Activated naive CD4-positive, alpha-beta T cell treated with anti-CD3 and anti-CD28 coated beads for 36 hours (primary cell): Measurements from ENCODE around the gene GRIK2. TPM values are rescaled to one million over a fixed set of nuclear protein-coding genes. Genes with fewer than 3 reads are reported as not detected.

ENCODE experiments used
- CTCF ChIA-PET: fragments of 350-600 bp; sonication (Branson Sonifier 250); formaldehyde crosslinking; loops from one replicate; lab custom pipeline; 2021; ENCODE audit warnings: antibody characterized with exemption; lab: Charles Lee
- DNase-seq: peaks from one replicate; pipeline ENCODE4 v3.0.0-alpha.2; 2020
- H3K27ac Mint-ChIP-seq: one replicate; pipeline ENCODE4 v1.8.0; 2021; ENCODE audit warnings: mild to moderate bottlenecking, mixed read lengths
- H3K27me3 Mint-ChIP-seq: one replicate; pipeline ENCODE4 v1.8.0; 2021; ENCODE audit warnings: low read depth, mixed read lengths
- H3K36me3 Mint-ChIP-seq: one replicate; pipeline ENCODE4 v1.8.0; 2021; ENCODE audit warnings: low read depth, mixed read lengths
- H3K4me1 Mint-ChIP-seq: one replicate; pipeline ENCODE4 v1.8.0; 2021; ENCODE audit warnings: low read depth, mixed read lengths
- H3K4me3 Mint-ChIP-seq: one replicate; pipeline ENCODE4 v1.8.0; 2021; ENCODE audit warnings: mild to moderate bottlenecking, moderate library complexity, mixed read lengths
- H3K9me3 Mint-ChIP-seq: one replicate; pipeline ENCODE4 v1.8.0; 2021; ENCODE audit warnings: mixed read lengths
- intact Hi-C: fragments of 100-400 bp; cut with micrococcal nuclease; formaldehyde crosslinking; loops from one replicate; pipeline ENCODE4 v1.15.1; 2023
- total RNA-seq, 2 experiments: library from RNA; stranded (reverse); gene quantifications; one replicate each; pipeline ENCODE4 v1.2.3, GENCODE V29; 2021

The GRIK2 gene
- total RNA-seq, 2 experiments from 2014 or later = not detected

DNA sequence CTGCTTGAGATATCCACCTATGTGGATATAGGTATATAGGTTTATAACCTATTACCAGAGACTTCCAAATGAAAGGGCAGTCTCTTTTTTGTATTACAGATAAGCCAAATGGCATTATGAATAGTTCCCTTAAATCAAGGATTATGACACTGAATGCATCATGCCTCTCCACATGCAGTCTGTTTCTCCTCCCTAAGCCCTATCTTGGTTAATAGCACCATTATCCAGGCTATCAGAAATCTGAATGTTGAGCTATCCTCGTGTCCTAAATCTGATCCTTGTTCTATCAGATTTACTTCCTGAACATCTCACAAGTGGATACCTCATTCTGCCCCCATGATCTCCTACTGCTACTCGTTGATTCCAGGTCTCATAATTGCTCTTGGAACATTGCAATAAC lies 138.0 kb downstream of the GRIK2 start:
- no peak for DNase-seq
- H3K4me1 Mint-ChIP-seq = no peaks in the 10 kb centered on the region
- no peaks in the 10 kb centered on the region for H3K9me3 Mint-ChIP-seq
- intact Hi-C loops = no loop called here
- H3K27me3 Mint-ChIP-seq = no peaks in the 10 kb centered on the region
- H3K36me3 Mint-ChIP-seq = no peaks in the 10 kb centered on the region
- CTCF ChIA-PET = no interaction called here
- H3K4me3 Mint-ChIP-seq = no peak overlapping the region
- H3K27ac Mint-ChIP-seq = no peak overlapping the region

DNA sequence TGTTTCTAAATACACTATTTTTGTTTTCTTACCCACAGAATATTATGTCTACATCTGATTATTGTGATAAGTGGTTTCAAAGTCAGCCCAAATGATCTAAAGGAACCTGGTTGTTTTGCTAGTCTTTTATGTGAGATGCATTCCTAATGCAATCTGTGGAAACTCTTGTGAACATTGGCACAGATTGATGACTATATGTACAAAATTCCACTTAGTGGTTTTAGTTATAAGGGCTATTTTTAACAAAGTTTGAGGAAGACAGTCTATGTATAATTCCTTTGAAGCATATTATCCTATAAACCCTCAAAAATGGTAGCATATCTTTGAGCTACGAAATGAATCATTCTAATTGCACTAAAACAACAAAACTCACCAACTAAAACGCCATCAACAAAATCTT lies 140.9 kb downstream of the GRIK2 start:
- intact Hi-C loops = no loop called here
- no peak for DNase-seq
- Mint-ChIP-seq H3K27ac (no peak overlapping the region), H3K9me3 (no peaks in the 10 kb centered on the region), H3K4me3 (no peak overlapping the region), H3K4me1 (no peaks in the 10 kb centered on the region), H3K27me3 (no peaks in the 10 kb centered on the region), H3K36me3 (no peaks in the 10 kb centered on the region)
- CTCF ChIA-PET = no interaction called here

- Mint-ChIP-seq H3K4me1 (no peaks in the 10 kb centered on the region), H3K4me3 (no peak overlapping the region), H3K9me3 (no peaks in the 10 kb centered on the region), H3K27me3 (no peaks in the 10 kb centered on the region), H3K36me3 (no peaks in the 10 kb centered on the region), H3K27ac (no peak overlapping the region)
- CTCF ChIA-PET = no interaction called here
- DNase-seq = no peak
- intact Hi-C loops = no loop called here
These were observed 141.3 kb downstream of the GRIK2 start for GRCh38 chr6:101534821-101535220.

GRCh38 chr6:101537753-101538316 lies 144.3 kb downstream of the GRIK2 start:
- CTCF ChIA-PET = no interaction called here
- DNase-seq = no peak
- H3K4me3 Mint-ChIP-seq = no peak overlapping the region
- H3K27ac Mint-ChIP-seq = no peak overlapping the region
- no peaks in the 10 kb centered on the region for H3K36me3 Mint-ChIP-seq
- H3K27me3 Mint-ChIP-seq = no peaks in the 10 kb centered on the region
- intact Hi-C loops = no loop called here
- H3K4me1 Mint-ChIP-seq = no peaks in the 10 kb centered on the region
- H3K9me3 Mint-ChIP-seq = no peaks in the 10 kb centered on the region

- intact Hi-C loops = no loop called here
- DNase-seq = no peak
- Mint-ChIP-seq H3K27me3 (no peaks in the 10 kb centered on the region), H3K36me3 (no peaks in the 10 kb centered on the region), H3K9me3 (no peaks in the 10 kb centered on the region), H3K4me3 (no peak overlapping the region), H3K4me1 (no peaks in the 10 kb centered on the region), H3K27ac (no peak overlapping the region)
- CTCF ChIA-PET = no interaction called here
These were observed 146.2 kb downstream of the GRIK2 start for GRCh38 chr6:101539510-101540245.

GRCh38 chr6:101541894-101542293 lies 148.4 kb downstream of the GRIK2 start:
- CTCF ChIA-PET = no interaction called here
- no peaks in the 10 kb centered on the region for H3K36me3 Mint-ChIP-seq
- intact Hi-C loops = no loop called here

GRCh38 chr6:101543796-101544195 lies 150.3 kb downstream of the GRIK2 start:
- Mint-ChIP-seq H3K36me3 (no peaks in the 10 kb centered on the region), H3K27ac (no peak overlapping the region), H3K4me3 (no peak overlapping the region), H3K9me3 (peaks cover 1% of the 10 kb centered on the region), H3K27me3 (no peaks in the 10 kb centered on the region), H3K4me1 (no peaks in the 10 kb centered on the region)
- intact Hi-C loops = no loop called here
- DNase-seq = no peak
- CTCF ChIA-PET = no interaction called here

More at GRCh38 chr6:101541894-101542293, 148.4 kb downstream of the GRIK2 start:
- Mint-ChIP-seq H3K27ac (no peak overlapping the region), H3K4me1 (no peaks in the 10 kb centered on the region), H3K27me3 (no peaks in the 10 kb centered on the region), H3K4me3 (no peak overlapping the region), H3K9me3 (no peaks in the 10 kb centered on the region)
- DNase-seq = no peak

GRCh38 chr6:101544286-101544685 lies 150.8 kb downstream of the GRIK2 start:
- no peaks in the 10 kb centered on the region for H3K4me1 Mint-ChIP-seq
- no peaks in the 10 kb centered on the region for H3K36me3 Mint-ChIP-seq
- no peaks in the 10 kb centered on the region for H3K27me3 Mint-ChIP-seq
- H3K27ac Mint-ChIP-seq = no peak overlapping the region
- H3K4me3 Mint-ChIP-seq = no peak overlapping the region
- intact Hi-C loops = no loop called here
- peaks cover 6% of the 10 kb centered on the region for H3K9me3 Mint-ChIP-seq
- CTCF ChIA-PET = no interaction called here
- DNase-seq = no peak

GRCh38 chr6:101545191-101545590 lies 151.7 kb downstream of the GRIK2 start:
- no peak for DNase-seq
- CTCF ChIA-PET = no interaction called here
- peaks cover 6% of the 10 kb centered on the region for H3K9me3 Mint-ChIP-seq
- intact Hi-C loops = no loop called here
- no peaks in the 10 kb centered on the region for H3K27me3 Mint-ChIP-seq
- no peaks in the 10 kb centered on the region for H3K36me3 Mint-ChIP-seq
- H3K27ac Mint-ChIP-seq = no peak overlapping the region
- no peaks in the 10 kb centered on the region for H3K4me1 Mint-ChIP-seq
- no peak overlapping the region for H3K4me3 Mint-ChIP-seq

- DNase-seq = no peak
- Mint-ChIP-seq H3K9me3 (peaks cover 6% of the 10 kb centered on the region), H3K4me1 (no peaks in the 10 kb centered on the region), H3K36me3 (no peaks in the 10 kb centered on the region), H3K27me3 (no peaks in the 10 kb centered on the region), H3K4me3 (no peak overlapping the region), H3K27ac (no peak overlapping the region)
- intact Hi-C loops = no loop called here
- CTCF ChIA-PET = no interaction called here
These were observed 156.9 kb downstream of the GRIK2 start for GRCh38 chr6:101550451-101550850.

- DNase-seq = no peak
- CTCF ChIA-PET = no interaction called here
- Mint-ChIP-seq H3K27me3 (no peaks in the 10 kb centered on the region), H3K4me3 (no peak overlapping the region), H3K9me3 (peaks cover under 1% of the 10 kb centered on the region), H3K4me1 (no peaks in the 10 kb centered on the region), H3K27ac (no peak overlapping the region), H3K36me3 (no peaks in the 10 kb centered on the region)
- intact Hi-C loops = no loop called here
These were observed 160.7 kb downstream of the GRIK2 start for GRCh38 chr6:101554231-101554630.

GRCh38 chr6:101558712-101559111 lies 165.2 kb downstream of the GRIK2 start:
- Mint-ChIP-seq H3K4me3 (no peak overlapping the region), H3K9me3 (no peaks in the 10 kb centered on the region), H3K4me1 (no peaks in the 10 kb centered on the region), H3K27me3 (no peaks in the 10 kb centered on the region), H3K36me3 (no peaks in the 10 kb centered on the region), H3K27ac (no peak overlapping the region)
- intact Hi-C loops = no loop called here
- CTCF ChIA-PET = no interaction called here
- DNase-seq = no peak

- Mint-ChIP-seq H3K4me1 (no peaks in the 10 kb centered on the region), H3K36me3 (no peaks in the 10 kb centered on the region), H3K9me3 (peaks cover 8% of the 10 kb centered on the region), H3K27ac (no peak overlapping the region), H3K4me3 (no peak overlapping the region), H3K27me3 (no peaks in the 10 kb centered on the region)
- no peak for DNase-seq
- CTCF ChIA-PET = no interaction called here
- intact Hi-C loops = no loop called here
These were observed 179.1 kb downstream of the GRIK2 start for GRCh38 chr6:101572627-101573026.
